HepG2 (cell line): ENCODE data around the gene EVC. TPM values are rescaled to one million over a fixed set of nuclear protein-coding genes. Genes with fewer than 3 reads are reported as not detected.
"Not testable (repeated sequence)": the region's sequence is repeated elsewhere in the genome, so short reads cannot be mapped to it uniquely, and the experiment has no call there.

ENCODE experiments used
- ATAC-seq: fragments of 200-7000 bp; cut with Tn5 transposase; 3 replicates; pipeline ENCODE4 v1.9.1; 2020; ENCODE audit warnings: mild to moderate bottlenecking, moderate library complexity
- BruUV-seq: library from RNA; stranded (reverse); fragments of 400-500 nt; replicated peaks from 2 replicates; lab custom pipeline; 2021; lab: Mats Ljungman, UMichigan
- CTCF ChIA-PET: fragments of 300-600 bp; formaldehyde crosslinking; extraction: SDS; loops from one replicate; lab custom pipeline; 2021; ENCODE audit warnings: low total read pairs, inconsistent platforms, low intra/inter-chr PET ratio; lab: Yijun Ruan, JAX
- POLR2A ChIA-PET: fragments of 350-600 bp; sonication (Branson Sonifier 250); formaldehyde crosslinking; loops from one replicate; lab custom pipeline; 2020; ENCODE audit warnings: antibody characterized with exemption, inconsistent platforms; lab: Yijun Ruan, JAX
- DNase-seq: peaks from one replicate; pipeline ENCODE4 v3.0.0-alpha.2; 2015; ENCODE audit warnings: low spot score
- FAIRE-seq: peaks from 3 replicates; lab custom pipeline; 2011; peaks lifted over from hg19 to GRCh38; lab: Jason Lieb, UNC
- H2AFZ ChIP-seq: one replicate; pipeline ENCODE4 v1.6.1; 2011; ENCODE audit warnings: low read length, inconsistent platforms
- H3K27ac ChIP-seq: fragments of 300-600 bp; 3 replicates; pipeline ENCODE4 v1.8.0; 2011; ENCODE audit warnings: mixed run types, mild to moderate bottlenecking, mixed read lengths, low read length, inconsistent platforms; ENCODE audit not compliant: insufficient read depth; ENCODE audit errors: extremely low read length
- H3K27me3 ChIP-seq, 2 experiments: fragments of 200-600 bp in 1 of 2; 2 replicates in 1 of 2; 3 replicates in 1 of 2; pipeline versions ENCODE4 v1.6.0 to v1.8.0; 2011; ENCODE audit warnings: low read length in 2 of 2, mild to moderate bottlenecking in 2 of 2, moderate library complexity in 2 of 2, inconsistent platforms in 1 of 2; ENCODE audit not compliant: insufficient read depth in 2 of 2, control insufficient read depth in 1 of 2
- H3K36me3 ChIP-seq, 2 experiments: fragments of 200-600 bp in 1 of 2; replicated peaks in 1 of 2; 2 replicates in 1 of 2; 3 replicates in 1 of 2; pipeline versions ENCODE4 v1.5.1 to v1.8.0; 2011; ENCODE audit warnings: low read length in 2 of 2, inconsistent platforms in 1 of 2; ENCODE audit not compliant: insufficient read depth in 2 of 2, control insufficient read depth in 1 of 2
- H3K4me1 ChIP-seq: 2 replicates; pipeline ENCODE4 v1.5.1; 2012; ENCODE audit warnings: low read length, inconsistent platforms; ENCODE audit not compliant: insufficient read depth
- H3K4me2 ChIP-seq: 2 replicates; pipeline ENCODE4 v1.6.0; 2011; ENCODE audit warnings: low read depth, low read length, inconsistent platforms
- H3K4me3 ChIP-seq, 3 experiments: fragments of 200-600 bp in 1 of 3; sonication (generic), shearing (Covaris generic) in 1 of 3; replicated peaks in 1 of 3; 2 replicates each; pipeline ENCODE4 v1.5.1; 2011 to 2016; ENCODE audit warnings: low read length in 3 of 3, inconsistent platforms in 2 of 3, low read depth in 2 of 3, mild to moderate bottlenecking in 2 of 3, control low read depth in 1 of 3, mixed read lengths in 1 of 3; ENCODE audit not compliant: insufficient read depth in 1 of 3
- H3K79me2 ChIP-seq: one replicate; pipeline ENCODE4 v1.6.1; 2011; ENCODE audit warnings: low read length, inconsistent platforms; ENCODE audit not compliant: insufficient read depth
- H3K9ac ChIP-seq: 2 replicates; pipeline ENCODE4 v1.6.0; 2011; ENCODE audit warnings: mild to moderate bottlenecking, low read depth, low read length, inconsistent platforms; ENCODE audit not compliant: insufficient read depth
- H3K9me3 ChIP-seq: 2 replicates; pipeline ENCODE4 v1.5.1; 2012; ENCODE audit warnings: mild to moderate bottlenecking, low read length
- H4K20me1 ChIP-seq: 2 replicates; pipeline ENCODE4 v1.6.0; 2011; ENCODE audit warnings: inconsistent platforms, mild to moderate bottlenecking, low read length, moderate library complexity; ENCODE audit not compliant: insufficient read depth
- HMGXB3 ChIP-seq: sonication (generic); formaldehyde crosslinking; IDR thresholded peaks from 2 replicates; pipeline ENCODE4 v1.4.0; 2020; ENCODE audit warnings: missing genetic modification reagents, borderline replicate concordance
- TBX2 ChIP-seq: sonication (generic); formaldehyde crosslinking; IDR thresholded peaks from 2 replicates; pipeline ENCODE4 v1.5.0; 2020; ENCODE audit warnings: missing genetic modification reagents, mild to moderate bottlenecking, borderline replicate concordance
- ZNF468 ChIP-seq: sonication (generic); formaldehyde crosslinking; IDR thresholded peaks from 2 replicates; pipeline ENCODE4 v1.8.0; 2022; ENCODE audit warnings: mild to moderate bottlenecking, moderate library complexity, missing genetic modification reagents
- ZNF749 ChIP-seq: sonication (generic); formaldehyde crosslinking; IDR thresholded peaks from 2 replicates; pipeline ENCODE4 v1.8.0; 2022; ENCODE audit warnings: mild to moderate bottlenecking, missing genetic modification reagents, moderate library complexity, borderline replicate concordance
- WGBS: methylation state at CpG from one replicate; pipeline ENCODE4 v1.1.6; 2017; ENCODE audit warnings: low lambda C conversion rate; 5-methylcytosine and 5-hydroxymethylcytosine counted together
- in situ Hi-C: cut with HindIII; loops from 2 replicates; pipeline ENCODE4 v1.10.0; 2017; ENCODE audit warnings: low pct_unique_long_range_greater_than_20kb; ENCODE audit not compliant: extremely low pct_ligation_motif_present
- intact Hi-C: fragments of 100-400 bp; cut with micrococcal nuclease; formaldehyde crosslinking; loops from one replicate; pipeline ENCODE4 v1.10.0; 2022; ENCODE audit not compliant: unreplicated experiment
- polyA plus RNA-seq, 8 experiments: library from polyadenylated mRNA; depleted of rRNA in 3 of 8; stranded (reverse) in 7 of 8; unstranded in 1 of 8; fragments of >200 nt; fragmentation: Illumina TruSeq in 4 of 8; extraction: Trizol in 4 of 8; gene quantifications; 2 replicates each; pipeline versions ENCODE4 v1.2.1 to v1.2.3, GENCODE V29; 2011 to 2016; ENCODE audit warnings: low read depth in 4 of 8, missing spikeins in 1 of 8, mixed read lengths in 1 of 8; ENCODE audit not compliant: insufficient read depth in 1 of 8
- total RNA-seq, 5 experiments: library from RNA; depleted of rRNA; stranded (reverse); fragments of >200 nt; fragmentation: Illumina TruSeq; extraction: Trizol; gene quantifications; 2 replicates each; pipeline ENCODE4 v1.2.3, GENCODE V29; 2016; ENCODE audit warnings: low read depth in 1 of 5

The EVC gene
- total and polyA plus RNA-seq, 2 of the 13 experiments (the other 11 are each of a cell fraction or from before 2014, with no cell fraction given) = 3.1 to 4.9 TPM

GRCh38 chr4:5724377-5724776, 13.4 kb downstream of the EVC start (continued):
- TF ChIP-seq HMGXB3 (no peak), ZNF468 (CRISPR knock-in tag) (no peak), ZNF749 (no peak), TBX2 (CRISPR knock-in tag) (no peak)
- TF ChIP-seq, all 625 proteins: peak for 0

GRCh38 chr4:5728412-5728811, 17.4 kb downstream of the EVC start:
- H3K27ac ChIP-seq, H4K20me1 ChIP-seq, intact Hi-C loops, ATAC-seq, POLR2A ChIA-PET, H3K4me3 ChIP-seq, in situ Hi-C loops, BruUV-seq, CTCF ChIA-PET, H3K4me2 ChIP-seq, DNase-seq, FAIRE-seq, H3K27me3 ChIP-seq, H3K9me3 ChIP-seq, H3K79me2 ChIP-seq, H3K9ac ChIP-seq, H2AFZ ChIP-seq: not testable (repeated sequence)
- 84% methylated on average over 2 of the region's 2 CpGs for WGBS
- peaks cover 12% of the 10 kb centered on the region for H3K4me1 ChIP-seq
- H3K36me3 ChIP-seq = peaks cover 14 to 45% of the 10 kb centered on the region in 2 experiments; a peak in 4 of 5 replicates
